ENCODE data around the gene RAB11FIP2. TPM values are rescaled to one million over a fixed set of nuclear protein-coding genes. Genes with fewer than 3 reads are reported as not detected.

The RAB11FIP2 gene
- total and polyA plus RNA-seq, 2 of the 8 experiments (the other 6 are each of a cell fraction or from before 2014, with no cell fraction given) = 3.1 to 12.7 TPM

- H3K4ac ChIP-seq (replicated peaks; ENCODE audit: insufficient read length, low read depth, low read length) = no peak overlapping the region
- H2BK12ac ChIP-seq (ENCODE audit: low read depth, low read length) = no peak overlapping the region
- no peaks in the 10 kb centered on the region for H3K9me3 ChIP-seq (ENCODE audit: insufficient read depth in 2 of 2, low read depth in 1 of 2, low read length in 1 of 2)
- TF ChIP-seq RBBP5 (IDR thresholded peaks at IDR 0.05; ENCODE audit: borderline replicate concordance, low read depth, low read length) (no peak), CTBP2 (IDR thresholded peaks at IDR 0.05; ENCODE audit: borderline replicate concordance, insufficient read depth, insufficient read length, low read length) (no peak), EZH2 (IDR thresholded peaks at IDR 0.05; ENCODE audit: low read depth, low read length, severe bottlenecking) (no peak), JUN (IDR thresholded peaks at IDR 0.05; ENCODE audit: low read depth, low read length) (no peak), SIRT6 (IDR thresholded peaks at IDR 0.05; ENCODE audit: low read length) (no peak), CHD1 (IDR thresholded peaks at IDR 0.05; ENCODE audit: low read depth, low read length) (no peak), SP4 (IDR thresholded peaks at IDR 0.05; ENCODE audit: low read length) (no peak), RFX5 (IDR thresholded peaks at IDR 0.05; ENCODE audit: borderline replicate concordance, low read depth, low read length) (no peak)
- no peak overlapping the region for H3K27ac ChIP-seq (ENCODE audit: low read depth, low read length)
- no peaks in the 10 kb centered on the region for H3K23me2 ChIP-seq (ENCODE audit: low read depth, low read length)
- H3K4me1 ChIP-seq (replicated peaks in 1 of 4; ENCODE audit: control insufficient read depth in 3 of 4, insufficient read depth in 4 of 4, low read length in 3 of 4) = peaks cover 0 to 11% (median 5%) of the 10 kb centered on the region in 4 experiments; a peak in 4 of 7 replicates
- CTCF ChIA-PET (ENCODE audit: partially characterized antibody) = no interaction called here
- DNase-seq (ENCODE audit: low read depth in 1 of 2, low spot score in 2 of 2) (no peak), FAIRE-seq (no peak)
- WGBS, 2 experiments (ENCODE audit: extremely low coverage in 1 of 2, insufficient coverage in 1 of 2, insufficient read length in 1 of 2, insufficient replicate concordance in 2 of 2, low coverage in 1 of 2, low lambda C conversion rate in 2 of 2, missing lambda C conversion rate in 1 of 2) = 82% methylated on average over 4 of the region's 4 CpGs; no CpG with 5 or more reads in 1 of the 2 experiments
- no peak overlapping the region for H4K8ac ChIP-seq (ENCODE audit: extremely low read depth, insufficient read depth, low read length)
- no peak overlapping the region for H2AK5ac ChIP-seq (ENCODE audit: low read depth, low read length)
- H4K5ac ChIP-seq (ENCODE audit: insufficient read length, low read depth, low read length) = no peak overlapping the region
- H4K20me1 ChIP-seq (replicated peaks in 1 of 2; ENCODE audit: control insufficient read depth in 1 of 2, insufficient read depth in 2 of 2, low read length in 2 of 2) = no peaks in the 10 kb centered on the region
- no peak overlapping the region for H3K4me3 ChIP-seq (ENCODE audit: extremely low read depth in 1 of 4, insufficient read depth in 2 of 4, low read depth in 3 of 4, low read length in 4 of 4)
- no peak overlapping the region for H3K56ac ChIP-seq (replicated peaks; ENCODE audit: insufficient read length, low read depth, low read length)
- no peak overlapping the region for H2BK20ac ChIP-seq (ENCODE audit: low read length)
- H3K36me3 ChIP-seq (ENCODE audit: control insufficient read depth in 2 of 4, insufficient read depth in 4 of 4, low read length in 3 of 4) = no peaks in the 10 kb centered on the region
- H3K14ac ChIP-seq (ENCODE audit: insufficient read length) = no peak overlapping the region
- H3K18ac ChIP-seq (ENCODE audit: extremely low read depth, low read length) = no peak overlapping the region
- no peaks in the 10 kb centered on the region for H3K79me2 ChIP-seq (ENCODE audit: control insufficient read depth in 1 of 2, insufficient read depth in 2 of 2, low read length in 2 of 2)
- no peak overlapping the region for H2BK120ac ChIP-seq (replicated peaks; ENCODE audit: low read depth, low read length)
- H3K9ac ChIP-seq (replicated peaks in 1 of 4; ENCODE audit: extremely low read depth in 1 of 4, low read depth in 3 of 4, low read length in 3 of 4) = no peak overlapping the region
- H4K91ac ChIP-seq (replicated peaks; ENCODE audit: insufficient read length, low read length) = no peak overlapping the region
- no peak overlapping the region for H2AFZ ChIP-seq (ENCODE audit: low read length)
- POLR2A ChIA-PET (ENCODE audit: partially characterized antibody) = no interaction called here
- H3K4me2 ChIP-seq (ENCODE audit: insufficient read depth in 1 of 2, low read depth in 2 of 2, low read length in 2 of 2) = no peak overlapping the region
- H3K27me3 ChIP-seq (replicated peaks in 1 of 4; ENCODE audit: control insufficient read depth in 3 of 4, extremely low read depth in 1 of 4, insufficient read depth in 3 of 4, low read length in 3 of 4) = no peaks in the 10 kb centered on the region
- no peak overlapping the region for H3K23ac ChIP-seq (ENCODE audit: insufficient read length)
- H3K79me1 ChIP-seq (ENCODE audit: low read depth, low read length) = no peaks in the 10 kb centered on the region
- no peak overlapping the region for H2BK15ac ChIP-seq (ENCODE audit: low read length)
- H2BK5ac ChIP-seq (ENCODE audit: low read depth, low read length) = no peak overlapping the region
These were observed 53.6 kb downstream of the RAB11FIP2 start for GRCh38 chr10:117993166-117993565.
